ENCODE measurements around the gene TEX30.

TEX30 gene

GRCh38 chr13:102815788-102816187, 42.2 kb upstream of the TEX30 start:
- TF ChIP-seq POLR2AphosphoS5 (IDR thresholded peaks at IDR 0.05; ENCODE audit: low read depth) (no peak), REST (IDR thresholded peaks at IDR 0.05; ENCODE audit: insufficient replicate concordance, low read depth) (no peak), GABPA (IDR thresholded peaks at IDR 0.05; ENCODE audit: low read depth) (no peak), CTCF (IDR thresholded peaks at IDR 0.05; ENCODE audit: insufficient read depth, low read length) (no peak), SPI1 (IDR thresholded peaks at IDR 0.05; ENCODE audit: borderline replicate concordance, low read depth) (no peak)
- no peaks in the 10 kb centered on the region for H3K27me3 ChIP-seq (ENCODE audit: insufficient read depth, poor library complexity, severe bottlenecking)
- DNase-seq (ENCODE audit: low read depth in 1 of 2, low spot score in 1 of 2), result no peak
- H3K4me3 ChIP-seq (replicated peaks; ENCODE audit: insufficient read depth, low read length), result no peak overlapping the region
- H3K27ac ChIP-seq (replicated peaks), result no peak overlapping the region

GRCh38 chr13:102814793-102815192, 41.2 kb upstream of the TEX30 start:
- H3K27ac ChIP-seq (replicated peaks), result no peak overlapping the region
- no peak for DNase-seq (ENCODE audit: low read depth in 1 of 2, low spot score in 1 of 2)

More at GRCh38 chr13:102814793-102815192, 41.2 kb upstream of the TEX30 start:
- TF ChIP-seq CTCF (IDR thresholded peaks at IDR 0.05; ENCODE audit: insufficient read depth, low read length) (no peak), POLR2AphosphoS5 (IDR thresholded peaks at IDR 0.05; ENCODE audit: low read depth) (no peak), SPI1 (IDR thresholded peaks at IDR 0.05; ENCODE audit: borderline replicate concordance, low read depth) (no peak), GABPA (IDR thresholded peaks at IDR 0.05; ENCODE audit: low read depth) (no peak), REST (IDR thresholded peaks at IDR 0.05; ENCODE audit: insufficient replicate concordance, low read depth) (no peak)
- H3K4me3 ChIP-seq (replicated peaks; ENCODE audit: insufficient read depth, low read length), result no peak overlapping the region
- no peaks in the 10 kb centered on the region for H3K27me3 ChIP-seq (ENCODE audit: insufficient read depth, poor library complexity, severe bottlenecking)
